IMR-90 (cell line): ENCODE data around the gene GSTA4. TPM values are rescaled to one million over a fixed set of nuclear protein-coding genes. Genes with fewer than 3 reads are reported as not detected.

Experiments used
- ATAC-seq: fragments of 200-7000 bp; cut with Tn5 transposase; 2 replicates; pipeline ENCODE4 v1.9.1; 2020; ENCODE audit warnings: low read depth, mild to moderate bottlenecking, moderate library complexity
- BruUV-seq: library from RNA; stranded (reverse); fragments of 400-500 nt; replicated peaks from 2 replicates; lab custom pipeline; 2021; lab: Mats Ljungman, UMichigan
- CTCF ChIA-PET: fragments of 300-600 bp; formaldehyde crosslinking; extraction: SDS; loops from one replicate; lab custom pipeline; 2021; ENCODE audit warnings: antibody characterized with exemption; lab: Yijun Ruan, JAX
- POLR2A ChIA-PET: fragments of 300-600 bp; sonication (Branson Sonifier 250); formaldehyde crosslinking; loops from one replicate; lab custom pipeline; 2022; ENCODE audit warnings: antibody characterized with exemption; ENCODE audit not compliant: unreplicated experiment; lab: Charles Lee
- DNase-seq: peaks from one replicate; pipeline ENCODE4 v3.0.0; 2013
- H2AFZ ChIP-seq: replicated peaks from 2 replicates; pipeline ENCODE3; 2013; ENCODE audit warnings: low read length, mild to moderate bottlenecking; ENCODE audit not compliant: poor library complexity
- H2AK5ac ChIP-seq: 2 replicates; pipeline ENCODE4 v1.6.1; 2013; ENCODE audit warnings: low read depth, low read length, inconsistent platforms
- H2AK9ac ChIP-seq: replicated peaks from 2 replicates; pipeline ENCODE3; 2013; ENCODE audit warnings: mild to moderate bottlenecking, low read depth, low read length, moderate library complexity; ENCODE audit not compliant: poor library complexity
- H2BK120ac ChIP-seq: 2 replicates; pipeline ENCODE4 v1.6.1; 2013; ENCODE audit warnings: low read depth, low read length, inconsistent platforms
- H2BK15ac ChIP-seq: 3 replicates; pipeline ENCODE4 v1.6.1; 2013; ENCODE audit warnings: low read depth, low read length, inconsistent platforms
- H2BK20ac ChIP-seq: 2 replicates; pipeline ENCODE4 v1.6.1; 2013; ENCODE audit warnings: low read depth, mild to moderate bottlenecking, inconsistent platforms, low read length, moderate library complexity
- H2BK5ac ChIP-seq: 2 replicates; pipeline ENCODE4 v1.6.1; 2013; ENCODE audit warnings: mild to moderate bottlenecking, low read depth, low read length, inconsistent platforms; ENCODE audit not compliant: poor library complexity, severe bottlenecking
- H3K14ac ChIP-seq: replicated peaks from 2 replicates; pipeline ENCODE4 v1.6.1; 2013; ENCODE audit warnings: low read depth, low read length, inconsistent platforms
- H3K18ac ChIP-seq: 2 replicates; pipeline ENCODE4 v1.6.1; 2013; ENCODE audit warnings: low read depth, low read length, control low read depth
- H3K23ac ChIP-seq: 2 replicates; pipeline ENCODE4 v1.6.1; 2013; ENCODE audit warnings: low read depth, low read length, inconsistent platforms
- H3K27ac ChIP-seq: 2 replicates; pipeline ENCODE4 v1.5.1; 2013; ENCODE audit warnings: mild to moderate bottlenecking, control low read depth, low read length; ENCODE audit not compliant: insufficient read depth
- H3K27me3 ChIP-seq: 2 replicates; pipeline ENCODE4 v1.6.1; 2013; ENCODE audit warnings: low read length; ENCODE audit not compliant: control insufficient read depth, insufficient read depth
- H3K36me3 ChIP-seq: 2 replicates; pipeline ENCODE4 v1.6.1; 2013; ENCODE audit warnings: low read length, mixed read lengths; ENCODE audit not compliant: control insufficient read depth, insufficient read depth
- H3K4ac ChIP-seq: 2 replicates; pipeline ENCODE4 v1.6.1; 2013; ENCODE audit warnings: low read depth, low read length, inconsistent platforms
- H3K4me1 ChIP-seq: 2 replicates; pipeline ENCODE4 v1.6.1; 2013; ENCODE audit warnings: low read length, mixed read lengths; ENCODE audit not compliant: control insufficient read depth, insufficient read depth
- H3K4me2 ChIP-seq: 2 replicates; pipeline ENCODE4 v1.6.1; 2013; ENCODE audit warnings: low read depth, mild to moderate bottlenecking, control low read depth, low read length, moderate library complexity
- H3K4me3 ChIP-seq: 2 replicates; pipeline ENCODE4 v1.5.1; 2013; ENCODE audit warnings: low read depth, mild to moderate bottlenecking, control low read depth, low read length, moderate library complexity; ENCODE audit not compliant: insufficient read depth
- H3K56ac ChIP-seq: 2 replicates; pipeline ENCODE4 v1.6.1; 2013; ENCODE audit warnings: low read length, inconsistent platforms; ENCODE audit not compliant: insufficient read depth; ENCODE audit errors: extremely low read depth
- H3K79me1 ChIP-seq, 2 experiments: 2 replicates each; pipeline ENCODE4 v1.6.1; 2013; ENCODE audit warnings: low read length in 2 of 2, inconsistent platforms in 1 of 2, low read depth in 1 of 2
- H3K9ac ChIP-seq: 2 replicates; pipeline ENCODE4 v1.6.1; 2013; ENCODE audit warnings: low read depth, low read length, control low read depth
- H3K9me1 ChIP-seq: 2 replicates; pipeline ENCODE4 v1.6.1; 2013; ENCODE audit warnings: low read length, inconsistent platforms; ENCODE audit not compliant: insufficient read depth
- H3K9me3 ChIP-seq: 2 replicates; pipeline ENCODE4 v1.6.1; 2013; ENCODE audit warnings: low read length; ENCODE audit not compliant: control insufficient read depth, insufficient read depth
- H4K20me1 ChIP-seq: 2 replicates; pipeline ENCODE4 v1.6.1; 2013; ENCODE audit warnings: low read length, inconsistent platforms; ENCODE audit not compliant: insufficient read depth
- H4K5ac ChIP-seq: 2 replicates; pipeline ENCODE4 v1.6.1; 2013; ENCODE audit warnings: mild to moderate bottlenecking, low read depth, low read length, control low read depth
- H4K8ac ChIP-seq, 2 experiments: 2 replicates each; pipeline ENCODE4 v1.6.1; 2013; ENCODE audit warnings: low read depth in 2 of 2, low read length in 2 of 2, control low read depth in 1 of 2, inconsistent platforms in 1 of 2
- H4K91ac ChIP-seq: 2 replicates; pipeline ENCODE4 v1.6.1; 2013; ENCODE audit warnings: low read depth, low read length, inconsistent platforms; ENCODE audit not compliant: insufficient read depth
- BHLHE40 ChIP-seq: fragments of 150-350 bp; IDR thresholded peaks from 2 replicates; pipeline ENCODE4 v1.6.1; 2016; ENCODE audit warnings: mild to moderate bottlenecking, low read depth, low read length
- CEBPB ChIP-seq: IDR thresholded peaks from 2 replicates; pipeline ENCODE4 v1.6.1; 2012; ENCODE audit warnings: low read depth, low read length, improper control_type of control experiment
- CHD1 ChIP-seq: IDR thresholded peaks from 2 replicates; pipeline ENCODE4 v1.6.1; 2012; ENCODE audit warnings: low read depth, low read length, improper control_type of control experiment
- ELK1 ChIP-seq: fragments of 150-350 bp; IDR thresholded peaks from 2 replicates; pipeline ENCODE4 v1.6.1; 2016; ENCODE audit warnings: low read depth, mild to moderate bottlenecking, low read length, moderate library complexity, borderline replicate concordance
- FOS ChIP-seq: fragments of 150-350 bp; IDR thresholded peaks from 2 replicates; pipeline ENCODE4 v1.6.1; 2016; ENCODE audit warnings: low read depth, low read length
- MAFK ChIP-seq: IDR thresholded peaks from 2 replicates; pipeline ENCODE4 v1.6.1; 2012; ENCODE audit warnings: low read depth, low read length, improper control_type of control experiment
- MAZ ChIP-seq: IDR thresholded peaks from 2 replicates; pipeline ENCODE4 v1.6.1; 2012; ENCODE audit warnings: low read depth, mild to moderate bottlenecking, low read length, improper control_type of control experiment, moderate library complexity, borderline replicate concordance
- MXI1 ChIP-seq: IDR thresholded peaks from 2 replicates; pipeline ENCODE4 v1.6.1; 2012; ENCODE audit warnings: low read depth, mild to moderate bottlenecking, low read length, moderate library complexity, borderline replicate concordance
- NFE2L2 ChIP-seq: fragments of 150-350 bp; IDR thresholded peaks from 2 replicates; pipeline ENCODE4 v1.6.1; 2016; ENCODE audit warnings: low read depth, mild to moderate bottlenecking, low read length
- POLR2A ChIP-seq: IDR thresholded peaks from 2 replicates; pipeline ENCODE4 v1.6.1; 2012; ENCODE audit warnings: mild to moderate bottlenecking, low read depth, low read length
- RAD21 ChIP-seq: IDR thresholded peaks from 2 replicates; pipeline ENCODE4 v1.6.1; 2012; ENCODE audit warnings: low read length, improper control_type of control experiment
- RCOR1 ChIP-seq: IDR thresholded peaks from 2 replicates; pipeline ENCODE4 v1.6.1; 2012; ENCODE audit warnings: mild to moderate bottlenecking, low read length, improper control_type of control experiment; ENCODE audit not compliant: insufficient replicate concordance
- RFX5 ChIP-seq: IDR thresholded peaks from 2 replicates; pipeline ENCODE4 v1.8.0; 2012; ENCODE audit warnings: low read depth, mild to moderate bottlenecking, low read length, moderate library complexity
- SMC3 ChIP-seq: fragments of 150-350 bp; IDR thresholded peaks from 2 replicates; pipeline ENCODE4 v1.6.1; 2016; ENCODE audit warnings: low read depth, mild to moderate bottlenecking, antibody characterized with exemption, low read length, moderate library complexity
- WGBS, 2 experiments: methylation state at CpG; one replicate each; pipeline versions ENCODE4 v1.1.5 to v1.1.7; 2013; ENCODE audit warnings: missing lambda C conversion rate in 2 of 2; ENCODE audit not compliant: insufficient read length in 1 of 2; ENCODE audit errors: extremely low coverage in 2 of 2; 5-methylcytosine and 5-hydroxymethylcytosine counted together
- dilution Hi-C: fragments of 300-500 bp; cut with HindIII; formaldehyde crosslinking; loops from one replicate; pipeline ENCODE4 v1.14.3; 2018; ENCODE audit warnings: low sequenced_read_pairs; ENCODE audit not compliant: unreplicated experiment
- in situ Hi-C: fragments of 300-500 bp; cut with MboI; formaldehyde crosslinking; loops from 3 replicates; pipeline ENCODE4 v1.14.3; 2019; ENCODE audit warnings: low sequenced_read_pairs, inconsistent platforms, mixed read lengths
- intact Hi-C: fragments of 100-400 bp; cut with micrococcal nuclease; formaldehyde crosslinking; loops from 2 replicates; pipeline ENCODE4 v1.10.0; 2022
- polyA plus RNA-seq, 3 experiments: library from polyadenylated mRNA; depleted of rRNA; stranded (reverse); fragments of >200 nt; gene quantifications; 2 replicates each; pipeline ENCODE4 v1.2.3, GENCODE V29; 2012; ENCODE audit warnings: low replicate concordance in 1 of 3
- total RNA-seq: library from RNA; depleted of rRNA; stranded (reverse); fragments of >200 nt; gene quantifications from 2 replicates; pipeline ENCODE4 v1.2.3, GENCODE V29; 2012
- TF ChIP-seq, protein P1 (sequence below): fragments of 150-350 bp; IDR thresholded peaks from 2 replicates; pipeline ENCODE4 v1.6.1; 2017; ENCODE audit warnings: mild to moderate bottlenecking, antibody characterized with exemption, low read length, low read depth
- TF ChIP-seq, protein P2 (sequence below): conservative IDR thresholded peaks from 2 replicates; pipeline ENCODE4 v1.5.1; 2012; ENCODE audit warnings: mild to moderate bottlenecking, low read depth, low read length, improper control_type of control experiment

GSTA4 gene
- total and polyA plus RNA-seq, 2 of the 4 experiments (the other 2 are of a cell fraction) = 26.9 to 35.6 TPM

DNA sequence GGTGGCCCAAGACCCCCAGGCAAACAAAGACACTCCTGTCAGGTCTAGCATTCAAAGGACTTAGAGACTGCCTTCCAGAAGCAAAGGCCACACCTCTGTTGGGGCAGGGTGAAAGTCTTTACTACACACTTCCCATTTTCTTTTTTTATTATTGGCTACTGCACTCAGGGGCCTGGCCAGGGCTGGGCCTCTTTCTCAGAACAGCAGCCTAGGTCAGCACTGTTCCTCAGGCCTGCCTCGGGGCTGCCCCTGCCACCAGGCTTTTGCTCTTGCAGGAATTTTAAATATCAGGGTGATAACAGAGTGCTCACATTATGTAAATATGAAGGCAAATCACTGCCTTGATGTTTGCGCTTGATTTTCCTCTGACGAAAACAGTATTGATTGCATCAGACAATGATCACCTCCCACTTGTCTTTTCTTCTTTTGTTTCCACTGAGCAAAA is 18.5 kb downstream of the GSTA4 start:
- Histone ChIP-seq H4K8ac (no peak overlapping the region), H3K4me1 (peaks cover 2% of the 10 kb centered on the region; the same call in 1 of the 2 replicates), H2BK120ac (no peak overlapping the region), H3K4ac (no peak overlapping the region), H3K27me3 (no peaks in the 10 kb centered on the region), H3K9me3 (no peaks in the 10 kb centered on the region), H2AFZ (no peak overlapping the region), H3K14ac (no peak overlapping the region), H3K36me3 (no peaks in the 10 kb centered on the region), H3K23ac (no peak overlapping the region), H2BK15ac (no peak overlapping the region), H3K9ac (no peak overlapping the region), H4K20me1 (no peaks in the 10 kb centered on the region), H4K91ac (no peak overlapping the region), H3K9me1 (no peaks in the 10 kb centered on the region), H2BK5ac (no peak overlapping the region), H3K27ac (no peak overlapping the region), H2AK5ac (no peak overlapping the region), H3K4me3 (no peak overlapping the region), H2BK20ac (no peak overlapping the region), H2AK9ac (no peak overlapping the region), H4K5ac (no peak overlapping the region), H3K18ac (no peak overlapping the region), H3K56ac (no peak overlapping the region), H3K4me2 (no peak overlapping the region), H3K79me1 (no peaks in the 10 kb centered on the region)
- WGBS, 2 experiments = no CpG with 5 or more reads among the region's 3 CpGs
- no TSS peak for BruUV-seq
- ATAC-seq (no peak), DNase-seq (no peak)
- dilution Hi-C loops (no loop called here), in situ Hi-C loops (no loop called here), intact Hi-C loops (loop anchor here (5.0 to 10.0 kb wide), 2 partner anchors 52 to 94 kb away; no protein-coding TSS in a partner anchor)
- TF ChIP-seq RAD21 (no peak), FOS (no peak), MAZ (no peak), CHD1 (no peak), MAFK (no peak), RFX5 (no peak), NFE2L2 (no peak), POLR2A (no peak), CEBPB (no peak), ELK1 (no peak), SMC3 (no peak), RCOR1 (no peak), MXI1 (no peak), BHLHE40 (no peak)
- TF ChIP-seq, protein P1, sequence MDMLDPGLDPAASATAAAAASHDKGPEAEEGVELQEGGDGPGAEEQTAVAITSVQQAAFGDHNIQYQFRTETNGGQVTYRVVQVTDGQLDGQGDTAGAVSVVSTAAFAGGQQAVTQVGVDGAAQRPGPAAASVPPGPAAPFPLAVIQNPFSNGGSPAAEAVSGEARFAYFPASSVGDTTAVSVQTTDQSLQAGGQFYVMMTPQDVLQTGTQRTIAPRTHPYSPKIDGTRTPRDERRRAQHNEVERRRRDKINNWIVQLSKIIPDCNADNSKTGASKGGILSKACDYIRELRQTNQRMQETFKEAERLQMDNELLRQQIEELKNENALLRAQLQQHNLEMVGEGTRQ = no peak
- TF ChIP-seq, protein P2, sequence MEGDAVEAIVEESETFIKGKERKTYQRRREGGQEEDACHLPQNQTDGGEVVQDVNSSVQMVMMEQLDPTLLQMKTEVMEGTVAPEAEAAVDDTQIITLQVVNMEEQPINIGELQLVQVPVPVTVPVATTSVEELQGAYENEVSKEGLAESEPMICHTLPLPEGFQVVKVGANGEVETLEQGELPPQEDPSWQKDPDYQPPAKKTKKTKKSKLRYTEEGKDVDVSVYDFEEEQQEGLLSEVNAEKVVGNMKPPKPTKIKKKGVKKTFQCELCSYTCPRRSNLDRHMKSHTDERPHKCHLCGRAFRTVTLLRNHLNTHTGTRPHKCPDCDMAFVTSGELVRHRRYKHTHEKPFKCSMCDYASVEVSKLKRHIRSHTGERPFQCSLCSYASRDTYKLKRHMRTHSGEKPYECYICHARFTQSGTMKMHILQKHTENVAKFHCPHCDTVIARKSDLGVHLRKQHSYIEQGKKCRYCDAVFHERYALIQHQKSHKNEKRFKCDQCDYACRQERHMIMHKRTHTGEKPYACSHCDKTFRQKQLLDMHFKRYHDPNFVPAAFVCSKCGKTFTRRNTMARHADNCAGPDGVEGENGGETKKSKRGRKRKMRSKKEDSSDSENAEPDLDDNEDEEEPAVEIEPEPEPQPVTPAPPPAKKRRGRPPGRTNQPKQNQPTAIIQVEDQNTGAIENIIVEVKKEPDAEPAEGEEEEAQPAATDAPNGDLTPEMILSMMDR = no peak
- ChIA-PET POLR2A (no interaction called here), CTCF (no interaction called here)
